Cardiac fibroblast (primary cell): ENCODE results near the gene STN1.

ENCODE experiments used
- DNase-seq, 2 donors: peaks; one replicate each; pipeline versions ENCODE4 v3.0.0 to v3.0.0-alpha.2; 2010; ENCODE audit warnings: low read depth in 2 of 2
- H3K4me3 ChIP-seq, 2 donors: replicated peaks in 1 of 2; 1 replicate in 1 of 2; 2 replicates in 1 of 2; pipeline ENCODE4 v1.5.1; 2011; ENCODE audit warnings: low read depth in 2 of 2, low read length in 2 of 2, mild to moderate bottlenecking in 2 of 2, moderate library complexity in 1 of 2
- TF ChIP-seq, protein P1 (sequence below): IDR thresholded peaks from one replicate; pipeline ENCODE4 v1.5.1; 2011; ENCODE audit warnings: low read depth, mild to moderate bottlenecking, low read length, inconsistent platforms

STN1 gene

DNA sequence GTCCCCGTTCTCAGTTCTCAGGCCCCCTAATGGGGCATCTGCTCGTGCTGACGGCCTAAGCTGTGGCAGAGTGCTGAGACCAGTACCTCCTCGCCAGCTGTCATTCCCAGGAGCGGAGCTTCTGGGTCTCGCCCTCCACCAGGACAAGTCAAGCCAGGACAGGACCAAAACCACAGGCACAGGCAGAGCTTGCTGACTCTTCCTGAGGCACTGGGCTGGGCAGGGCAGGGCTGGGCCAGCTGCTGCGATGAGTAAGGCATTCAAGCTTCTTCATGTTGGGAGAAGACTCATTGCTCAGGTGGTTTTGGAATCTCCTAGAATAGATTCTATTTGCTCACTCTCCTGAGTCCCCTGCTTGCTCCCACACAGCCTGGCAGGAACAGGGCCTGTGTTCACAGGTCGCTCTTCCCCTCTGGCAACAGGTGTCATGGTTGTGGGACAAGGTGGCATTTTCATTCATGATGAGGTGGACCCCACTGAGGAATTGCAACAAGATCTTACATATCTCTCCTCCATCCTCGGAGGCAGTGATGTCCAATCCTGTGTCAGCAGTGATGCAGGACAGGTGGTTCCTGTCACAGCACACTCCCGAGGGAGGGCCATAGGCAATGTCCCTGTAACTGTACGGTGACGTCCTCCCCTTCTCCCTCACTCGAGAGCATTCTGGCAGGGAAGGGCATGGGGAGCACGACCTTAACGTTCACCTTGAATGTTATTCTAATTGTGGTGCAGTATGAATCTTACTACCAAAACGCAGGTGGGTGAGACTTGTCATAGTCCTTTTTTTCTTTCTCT lies 45.6 kb downstream of the STN1 start:
- no peak overlapping the region for H3K4me3 ChIP-seq
- TF ChIP-seq, protein P1, sequence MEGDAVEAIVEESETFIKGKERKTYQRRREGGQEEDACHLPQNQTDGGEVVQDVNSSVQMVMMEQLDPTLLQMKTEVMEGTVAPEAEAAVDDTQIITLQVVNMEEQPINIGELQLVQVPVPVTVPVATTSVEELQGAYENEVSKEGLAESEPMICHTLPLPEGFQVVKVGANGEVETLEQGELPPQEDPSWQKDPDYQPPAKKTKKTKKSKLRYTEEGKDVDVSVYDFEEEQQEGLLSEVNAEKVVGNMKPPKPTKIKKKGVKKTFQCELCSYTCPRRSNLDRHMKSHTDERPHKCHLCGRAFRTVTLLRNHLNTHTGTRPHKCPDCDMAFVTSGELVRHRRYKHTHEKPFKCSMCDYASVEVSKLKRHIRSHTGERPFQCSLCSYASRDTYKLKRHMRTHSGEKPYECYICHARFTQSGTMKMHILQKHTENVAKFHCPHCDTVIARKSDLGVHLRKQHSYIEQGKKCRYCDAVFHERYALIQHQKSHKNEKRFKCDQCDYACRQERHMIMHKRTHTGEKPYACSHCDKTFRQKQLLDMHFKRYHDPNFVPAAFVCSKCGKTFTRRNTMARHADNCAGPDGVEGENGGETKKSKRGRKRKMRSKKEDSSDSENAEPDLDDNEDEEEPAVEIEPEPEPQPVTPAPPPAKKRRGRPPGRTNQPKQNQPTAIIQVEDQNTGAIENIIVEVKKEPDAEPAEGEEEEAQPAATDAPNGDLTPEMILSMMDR, result no peak
- peak in 1 of 2 donors; percentile 36 for DNase-seq

DNA sequence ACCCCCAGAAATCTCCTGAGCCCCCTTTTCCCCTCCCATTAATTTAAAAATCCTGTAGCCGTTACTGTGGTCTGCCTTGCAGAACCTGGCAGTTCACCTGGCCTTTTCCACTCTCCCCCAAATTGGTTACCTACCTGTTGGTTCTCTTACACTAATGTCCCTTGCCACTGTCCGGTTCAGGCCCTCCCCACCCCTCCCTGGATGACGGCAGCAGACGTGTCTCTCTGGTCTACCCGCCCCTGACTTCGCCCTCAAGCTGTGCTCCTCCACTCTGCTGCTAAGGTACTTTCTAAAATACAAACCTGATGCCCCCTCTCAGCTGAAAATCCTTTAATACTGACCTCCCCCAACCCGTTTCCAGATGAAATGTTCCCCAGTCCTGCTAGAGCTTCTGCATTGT lies 47.0 kb downstream of the STN1 start:
- TF ChIP-seq, protein P1, result no peak
- no peak for DNase-seq
- no peak overlapping the region for H3K4me3 ChIP-seq

GRCh38 chr10:103870516-103870915 lies 47.5 kb downstream of the STN1 start:
- H3K4me3 ChIP-seq, result no peak overlapping the region
- DNase-seq, result peak in 1 of 2 donors; percentile 38
- TF ChIP-seq, protein P1, result peak; percentile 4

DNA sequence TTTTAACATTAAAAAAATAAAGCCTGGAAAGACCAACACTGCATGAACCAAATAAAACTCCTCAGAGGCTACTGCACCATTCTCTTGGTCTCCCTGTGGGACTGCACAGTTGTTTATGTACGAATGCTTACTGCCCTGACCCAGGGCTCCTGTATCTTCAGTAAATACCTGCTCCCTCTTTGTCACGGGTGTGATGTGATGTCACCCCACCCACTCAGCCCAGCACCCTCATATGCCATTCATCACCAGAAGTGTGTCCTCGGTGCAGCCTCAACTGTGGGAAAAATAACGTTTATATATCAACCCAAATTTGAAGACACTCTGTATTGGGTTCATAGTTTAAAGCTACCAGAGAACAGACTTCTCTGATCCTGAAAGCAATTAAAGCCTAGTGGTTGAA lies 48.6 kb downstream of the STN1 start:
- H3K4me3 ChIP-seq, result no peak overlapping the region
- TF ChIP-seq, protein P1, result no peak
- DNase-seq, result no peak

GRCh38 chr10:103868200-103868599 lies 49.8 kb downstream of the STN1 start:
- TF ChIP-seq, protein P1, result no peak
- DNase-seq, result no peak
- H3K4me3 ChIP-seq, result no peak overlapping the region

DNA sequence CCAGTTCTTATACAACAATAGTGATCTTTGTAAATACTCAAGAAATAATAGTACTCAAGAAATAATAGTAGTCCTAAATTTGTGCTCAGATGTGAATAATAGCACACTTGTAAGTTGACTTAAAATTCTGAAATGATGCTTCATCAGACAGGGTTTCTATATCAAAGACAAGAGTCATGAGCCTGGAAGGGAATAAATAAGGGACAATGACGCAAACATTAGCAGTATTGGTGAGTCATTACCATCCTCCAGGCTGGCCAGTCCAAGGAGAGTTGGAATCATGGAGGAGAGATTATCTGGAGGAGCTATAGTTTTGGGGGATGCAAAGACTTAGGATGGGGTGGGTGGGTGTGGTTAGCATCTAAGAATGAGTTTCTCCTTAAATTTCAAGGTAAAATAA lies 56.5 kb downstream of the STN1 start:
- DNase-seq, result peak in 1 of 2 donors; percentile 74
- H3K4me3 ChIP-seq, result no peak overlapping the region
- TF ChIP-seq, protein P1, result no peak
